ENCODE results near the gene GPR173. TPM values are rescaled to one million over a fixed set of nuclear protein-coding genes. Genes with fewer than 3 reads are reported as not detected.

The GPR173 gene
- not detected in 5 replicates for total RNA-seq (2022; extraction: Qiagen RNA extraction)

DNA sequence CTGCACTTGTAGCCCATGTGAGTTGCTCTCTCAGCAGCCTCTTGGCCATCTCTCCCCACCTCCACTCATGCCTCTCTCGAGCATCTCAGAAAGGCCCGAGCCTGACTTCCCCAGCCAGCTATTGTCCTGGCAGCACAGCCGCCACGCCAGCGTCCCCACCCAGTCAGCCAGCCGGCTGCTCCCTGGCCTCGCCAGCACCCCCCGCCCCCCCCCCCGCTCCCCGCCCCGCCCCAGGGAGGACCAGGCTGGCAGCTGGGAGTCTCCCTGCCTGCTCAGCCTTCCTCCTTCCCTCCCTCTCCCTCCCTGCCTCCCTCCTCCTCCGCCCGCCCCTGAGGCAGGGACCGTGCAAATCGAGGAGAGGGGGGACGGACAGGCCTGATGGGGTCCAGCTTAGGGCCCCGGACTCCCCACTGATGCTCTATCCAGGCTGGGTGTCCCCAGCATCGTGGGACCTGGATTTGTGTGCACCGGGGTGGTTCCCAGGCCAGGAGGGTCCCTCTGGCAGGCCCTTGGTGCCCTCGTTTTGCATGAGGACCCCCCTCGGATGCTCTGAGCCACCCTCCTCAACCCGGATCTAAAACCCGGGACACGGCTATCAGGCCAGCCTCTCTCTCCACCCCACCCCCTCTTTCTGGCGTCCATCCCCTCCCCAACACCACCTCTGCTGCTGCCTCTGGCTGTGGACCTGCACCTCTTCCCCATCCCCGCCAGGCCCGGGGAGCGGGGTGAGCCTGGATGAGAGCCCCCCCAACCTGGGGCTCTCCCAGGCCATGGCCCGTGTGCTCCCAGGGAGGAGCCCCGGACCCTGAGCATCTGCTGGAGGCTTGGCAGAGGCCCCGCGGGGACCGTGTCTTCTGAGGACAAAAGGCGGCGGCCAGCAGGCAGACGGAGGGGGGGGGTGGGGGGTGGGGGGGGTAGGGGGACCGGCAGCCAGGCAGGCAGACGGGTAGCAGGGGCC lies at the start of gene GPR173:
GPR173 (plus strand) TSS at position 621 of the 958 bp plus-strand sequence. CDS start 27,833 bp downstream, outside the sequence.

DNA sequence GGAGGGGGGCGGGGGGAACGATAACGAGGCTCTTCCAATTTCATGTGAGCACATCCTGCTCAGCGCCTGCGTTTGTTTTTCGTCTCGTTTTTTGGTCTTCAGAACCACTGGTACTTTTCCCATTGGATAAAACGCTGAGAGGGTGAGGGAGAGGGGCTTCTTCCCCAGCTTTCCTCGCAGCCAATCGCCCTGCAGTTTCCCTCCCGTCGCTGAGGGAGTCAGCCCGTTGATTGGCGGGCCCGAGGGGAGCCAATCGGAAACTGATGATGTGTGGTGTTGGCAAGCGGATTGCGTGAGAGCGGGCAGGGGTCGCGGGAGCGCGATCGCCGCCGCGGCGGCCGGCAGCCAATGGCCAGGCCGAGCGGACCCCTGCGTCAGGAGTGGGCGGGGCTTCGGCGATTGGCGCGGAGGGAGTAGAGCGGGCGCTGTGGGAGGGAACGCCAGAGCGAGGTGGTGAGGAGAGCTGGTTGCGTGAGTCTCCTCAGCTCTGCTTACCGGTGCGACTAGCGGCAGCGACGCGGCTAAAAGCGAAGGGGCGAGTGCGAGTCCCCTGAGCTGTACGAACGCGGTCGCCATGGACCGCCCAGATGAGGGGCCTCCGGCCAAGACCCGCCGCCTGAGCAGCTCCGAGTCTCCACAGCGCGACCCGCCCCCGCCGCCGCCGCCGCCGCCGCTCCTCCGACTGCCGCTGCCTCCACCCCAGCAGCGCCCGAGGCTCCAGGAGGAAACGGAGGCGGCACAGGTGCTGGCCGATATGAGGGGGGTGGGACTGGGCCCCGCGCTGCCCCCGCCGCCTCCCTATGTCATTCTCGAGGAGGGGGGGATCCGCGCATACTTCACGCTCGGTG lies 33.6 kb downstream of the GPR173 start, which contains the start of gene TSPYL2:
TSPYL2 (plus strand) TSS at position 443 of the 848 bp plus-strand sequence; CDS start at position 575, 132 bp downstream.

DNA sequence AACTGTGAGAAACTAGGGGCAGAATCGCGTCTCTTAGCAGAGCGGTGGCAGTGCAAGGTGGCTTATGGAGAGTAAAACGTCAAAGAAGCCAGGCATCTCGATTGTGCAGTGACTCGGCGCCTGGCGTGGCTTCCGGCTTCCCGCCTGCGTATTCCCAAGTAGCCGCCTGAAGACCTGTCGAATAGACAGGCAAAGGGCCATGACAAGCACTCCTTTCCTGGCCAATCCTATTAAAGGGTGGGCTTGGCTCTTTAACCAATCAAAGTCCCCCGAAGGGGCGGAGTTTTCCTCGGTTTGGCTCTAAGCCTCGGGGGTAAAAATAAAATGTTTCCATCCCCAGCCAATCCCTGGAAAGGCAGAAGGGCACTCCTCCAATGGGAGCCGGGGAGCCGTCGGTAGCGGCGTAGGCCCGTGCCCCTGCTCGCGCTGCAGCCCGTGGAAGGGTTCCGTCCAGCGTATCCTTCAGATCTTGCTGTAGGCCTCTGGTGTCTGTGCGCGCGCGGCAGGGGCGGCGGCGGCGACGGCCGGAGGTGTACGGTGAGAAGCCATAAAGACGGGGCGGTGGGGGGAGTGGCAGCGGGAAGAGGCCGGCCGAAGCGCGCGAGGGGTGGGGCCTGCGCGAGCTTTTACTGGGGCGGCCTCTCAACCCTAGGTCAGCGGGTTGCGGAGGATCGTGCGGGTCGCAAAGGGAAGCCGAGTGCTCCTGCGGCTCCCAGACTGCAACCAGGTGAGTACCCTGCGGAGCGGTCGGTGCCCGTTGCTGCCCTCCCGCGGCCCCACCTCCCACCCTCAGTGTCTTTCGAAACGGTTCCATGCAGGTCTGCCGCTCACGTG lies 45.4 kb downstream of the GPR173 start, which contains the start of gene KANTR:
KANTR (plus strand) TSS at position 395 of the 834 bp plus-strand sequence. CDS start 30,131 bp downstream, outside the sequence.

Other genes with a start within 250 kb of the GPR173 start
- gene XAGE5, start 237.5 kb upstream of the GPR173 start, total RNA-seq (2022; extraction: Qiagen RNA extraction), result not detected in 5 replicates
- not detected in 5 replicates for gene XAGE3, start 180.7 kb upstream of the GPR173 start, total RNA-seq (2022; extraction: Qiagen RNA extraction)
- 3.7 to 9.5 TPM (median 7.2 TPM) in 5 replicates for gene FAM156B, start 151.5 kb upstream of the GPR173 start, total RNA-seq (2022; extraction: Qiagen RNA extraction)
- gene FAM156A, start 90.3 kb upstream of the GPR173 start, total RNA-seq (2022; extraction: Qiagen RNA extraction), result 14.7 to 20.6 TPM (median 17.5 TPM) in 5 replicates
- 23.3 to 36.7 TPM (median 33.6 TPM) in 5 replicates for gene TSPYL2, start 33.6 kb downstream of the GPR173 start, total RNA-seq (2022; extraction: Qiagen RNA extraction)
- gene KANTR, start 45.4 kb downstream of the GPR173 start, total RNA-seq (2022; extraction: Qiagen RNA extraction), result 1.2 to 2.1 TPM (median 1.5 TPM) in 5 replicates
- 34.4 to 61.3 TPM (median 58.9 TPM) in 5 replicates for gene KDM5C, start 176.4 kb downstream of the GPR173 start, total RNA-seq (2022; extraction: Qiagen RNA extraction)
- gene IQSEC2, start 232.8 kb downstream of the GPR173 start, total RNA-seq (2022; extraction: Qiagen RNA extraction), result 33.1 to 39.7 TPM (median 38.7 TPM) in 5 replicates

Data from A549 treated with dexamethasone at 1 μM for 4 hours (cell line).